Loucy (cell line): Measurements from ENCODE around the gene NDUFC1.

Source experiments
- CTCF ChIP-seq: fragments of 200-600 bp; sonication (generic); conservative IDR thresholded peaks from 2 replicates; pipeline ENCODE4 v1.5.1; 2014; ENCODE audit warnings: mild to moderate bottlenecking, antibody characterized with exemption, low read length
- EZH2phosphoT487 ChIP-seq: fragments of 200-600 bp; IDR thresholded peaks from 2 replicates; pipeline ENCODE4 v1.6.1; 2018; ENCODE audit warnings: antibody characterized with exemption, mild to moderate bottlenecking, moderate library complexity, borderline replicate concordance

GRCh38 chr4:139304920-139305319, 2.6 kb upstream of the NDUFC1 start:
- TF ChIP-seq CTCF: no peak
- no peak for TF ChIP-seq EZH2phosphoT487
